ENCODE data around the gene C17orf58.

- TF ChIP-seq, protein P1, sequence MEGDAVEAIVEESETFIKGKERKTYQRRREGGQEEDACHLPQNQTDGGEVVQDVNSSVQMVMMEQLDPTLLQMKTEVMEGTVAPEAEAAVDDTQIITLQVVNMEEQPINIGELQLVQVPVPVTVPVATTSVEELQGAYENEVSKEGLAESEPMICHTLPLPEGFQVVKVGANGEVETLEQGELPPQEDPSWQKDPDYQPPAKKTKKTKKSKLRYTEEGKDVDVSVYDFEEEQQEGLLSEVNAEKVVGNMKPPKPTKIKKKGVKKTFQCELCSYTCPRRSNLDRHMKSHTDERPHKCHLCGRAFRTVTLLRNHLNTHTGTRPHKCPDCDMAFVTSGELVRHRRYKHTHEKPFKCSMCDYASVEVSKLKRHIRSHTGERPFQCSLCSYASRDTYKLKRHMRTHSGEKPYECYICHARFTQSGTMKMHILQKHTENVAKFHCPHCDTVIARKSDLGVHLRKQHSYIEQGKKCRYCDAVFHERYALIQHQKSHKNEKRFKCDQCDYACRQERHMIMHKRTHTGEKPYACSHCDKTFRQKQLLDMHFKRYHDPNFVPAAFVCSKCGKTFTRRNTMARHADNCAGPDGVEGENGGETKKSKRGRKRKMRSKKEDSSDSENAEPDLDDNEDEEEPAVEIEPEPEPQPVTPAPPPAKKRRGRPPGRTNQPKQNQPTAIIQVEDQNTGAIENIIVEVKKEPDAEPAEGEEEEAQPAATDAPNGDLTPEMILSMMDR (IDR thresholded peaks at IDR 0.05), result no peak
- no peak for TF ChIP-seq EZH2 (IDR thresholded peaks at IDR 0.05)
- TF ChIP-seq EZH2phosphoT487 (IDR thresholded peaks at IDR 0.05), result no peak
Measured at GRCh38 chr17:67974185-67974584, 22.1 kb downstream of the C17orf58 start.
